ENCODE data around the gene CEACAM8. TPM values are rescaled to one million over a fixed set of nuclear protein-coding genes. Genes with fewer than 3 reads are reported as not detected.
"Not testable (repeated sequence)": the region's sequence is repeated elsewhere in the genome, so short reads cannot be mapped to it uniquely, and the experiment has no call there.

The CEACAM8 gene
- polyA plus RNA-seq, 3 donors = not detected

- H3K4me3 Mint-ChIP-seq = no peak overlapping the region
- no peaks in the 10 kb centered on the region for H3K36me3 Mint-ChIP-seq
- Histone ChIP-seq H3K9me3 (replicated peaks in 1 of 2; ENCODE audit: control insufficient read depth in 1 of 2, insufficient read depth in 1 of 2, low read length in 2 of 2) (no peaks in the 10 kb centered on the region), H3K27ac (ENCODE audit: low read depth in 1 of 2, low read length in 2 of 2) (no peak overlapping the region), H3K4me2 (replicated peaks; ENCODE audit: extremely low read depth, low read length, poor library complexity, severe bottlenecking) (no peak overlapping the region), H3K9ac (ENCODE audit: insufficient read depth, low read length, poor library complexity, severe bottlenecking) (no peak overlapping the region), H3K79me2 (ENCODE audit: insufficient read depth, low read length) (no peaks in the 10 kb centered on the region), H2AFZ (ENCODE audit: insufficient read depth, low read depth, low read length, poor library complexity, severe bottlenecking) (no peak overlapping the region), H3K4me1 (ENCODE audit: control insufficient read depth in 1 of 2, insufficient read depth in 2 of 2, low read length in 2 of 2) (peaks cover 0 to 5% of the 10 kb centered on the region in 2 donors), H3K36me3 (replicated peaks in 1 of 2; ENCODE audit: control insufficient read depth in 1 of 2, insufficient read depth in 2 of 2, low read length in 2 of 2) (no peaks in the 10 kb centered on the region), H3K4me3 (replicated peaks in 1 of 3; ENCODE audit: low read depth in 2 of 3, low read length in 3 of 3) (no peak overlapping the region), H4K20me1 (ENCODE audit: insufficient read depth, low read length) (no peaks in the 10 kb centered on the region), H3K27me3 (ENCODE audit: control insufficient read depth in 2 of 2, insufficient read depth in 2 of 2, low read length in 2 of 2) (no peaks in the 10 kb centered on the region)
- H3K27me3 Mint-ChIP-seq (ENCODE audit: low read depth in 3 of 3) = peaks cover 14 to 22% (median 19%) of the 10 kb centered on the region in 3 donors
- DNase-seq = no peak
- intact Hi-C loops (cut with micrococcal nuclease) = no loop called here
- peaks cover 7% of the 10 kb centered on the region for H3K4me1 Mint-ChIP-seq
- H3K27ac Mint-ChIP-seq = peak overlapping the region in 1 of 7 donors; percentile 16
- H3K9me3 Mint-ChIP-seq = no peaks in the 10 kb centered on the region
- TF ChIP-seq CTCF (IDR thresholded peaks at IDR 0.05) = no peak
- WGBS (ENCODE audit: insufficient coverage) = 49% methylated on average over 5 of the region's 7 CpGs
Observed at GRCh38 chr19:42538841-42539709, 55.6 kb downstream of the CEACAM8 start.

GRCh38 chr19:42535276-42535675 lies 59.4 kb downstream of the CEACAM8 start:
- H3K4me3 Mint-ChIP-seq; H3K36me3 ChIP-seq (replicated peaks in 1 of 2; ENCODE audit: control insufficient read depth in 1 of 2, insufficient read depth in 2 of 2, low read length in 2 of 2); H2AFZ ChIP-seq (ENCODE audit: insufficient read depth, low read depth, low read length, poor library complexity, severe bottlenecking); H3K9me3 Mint-ChIP-seq; H3K79me2 ChIP-seq (ENCODE audit: insufficient read depth, low read length); H4K20me1 ChIP-seq (ENCODE audit: insufficient read depth, low read length); intact Hi-C loops (cut with micrococcal nuclease); H3K27me3 Mint-ChIP-seq (ENCODE audit: low read depth in 3 of 3); H3K27ac Mint-ChIP-seq; H3K27ac ChIP-seq (ENCODE audit: low read depth in 1 of 2, low read length in 2 of 2); H3K4me1 ChIP-seq (ENCODE audit: control insufficient read depth in 1 of 2, insufficient read depth in 2 of 2, low read length in 2 of 2); H3K4me1 Mint-ChIP-seq; H3K9ac ChIP-seq (ENCODE audit: insufficient read depth, low read length, poor library complexity, severe bottlenecking); H3K36me3 Mint-ChIP-seq; H3K4me2 ChIP-seq (replicated peaks; ENCODE audit: extremely low read depth, low read length, poor library complexity, severe bottlenecking); H3K27me3 ChIP-seq (ENCODE audit: control insufficient read depth in 2 of 2, insufficient read depth in 2 of 2, low read length in 2 of 2); H3K9me3 ChIP-seq (replicated peaks in 1 of 2; ENCODE audit: control insufficient read depth in 1 of 2, insufficient read depth in 1 of 2, low read length in 2 of 2); H3K4me3 ChIP-seq (replicated peaks in 1 of 3; ENCODE audit: low read depth in 2 of 3, low read length in 3 of 3); DNase-seq: not testable (repeated sequence)
- no CpG with 5 or more reads among the region's 2 CpGs for WGBS (ENCODE audit: insufficient coverage)

Measured in CD14-positive monocyte (primary cell).